HepG2 (cell line): ENCODE results near the gene STX5. TPM values are rescaled to one million over a fixed set of nuclear protein-coding genes. Genes with fewer than 3 reads are reported as not detected.

Experiments
- ATAC-seq: fragments of 200-7000 bp; cut with Tn5 transposase; 3 replicates; pipeline ENCODE4 v1.9.1; 2020; ENCODE audit warnings: mild to moderate bottlenecking, moderate library complexity
- BruUV-seq: library from RNA; stranded (reverse); fragments of 400-500 nt; replicated peaks from 2 replicates; lab custom pipeline; 2021; lab: Mats Ljungman, UMichigan
- CTCF ChIA-PET: fragments of 300-600 bp; formaldehyde crosslinking; extraction: SDS; loops from one replicate; lab custom pipeline; 2021; ENCODE audit warnings: low total read pairs, inconsistent platforms, low intra/inter-chr PET ratio; lab: Yijun Ruan, JAX
- POLR2A ChIA-PET: fragments of 350-600 bp; sonication (Branson Sonifier 250); formaldehyde crosslinking; loops from one replicate; lab custom pipeline; 2020; ENCODE audit warnings: antibody characterized with exemption, inconsistent platforms; lab: Yijun Ruan, JAX
- DNase-seq: peaks from one replicate; pipeline ENCODE4 v3.0.0-alpha.2; 2015; ENCODE audit warnings: low spot score
- FAIRE-seq: peaks from 3 replicates; lab custom pipeline; 2011; peaks lifted over from hg19 to GRCh38; lab: Jason Lieb, UNC
- H2AFZ ChIP-seq: one replicate; pipeline ENCODE4 v1.6.1; 2011; ENCODE audit warnings: low read length, inconsistent platforms
- H3K27ac ChIP-seq: fragments of 300-600 bp; 3 replicates; pipeline ENCODE4 v1.8.0; 2011; ENCODE audit warnings: mixed run types, mild to moderate bottlenecking, mixed read lengths, low read length, inconsistent platforms; ENCODE audit not compliant: insufficient read depth; ENCODE audit errors: extremely low read length
- H3K27me3 ChIP-seq, 2 experiments: fragments of 200-600 bp in 1 of 2; 2 replicates in 1 of 2; 3 replicates in 1 of 2; pipeline versions ENCODE4 v1.6.0 to v1.8.0; 2011; ENCODE audit warnings: low read length in 2 of 2, mild to moderate bottlenecking in 2 of 2, moderate library complexity in 2 of 2, inconsistent platforms in 1 of 2; ENCODE audit not compliant: insufficient read depth in 2 of 2, control insufficient read depth in 1 of 2
- H3K36me3 ChIP-seq, 2 experiments: fragments of 200-600 bp in 1 of 2; replicated peaks in 1 of 2; 2 replicates in 1 of 2; 3 replicates in 1 of 2; pipeline versions ENCODE4 v1.5.1 to v1.8.0; 2011; ENCODE audit warnings: low read length in 2 of 2, inconsistent platforms in 1 of 2; ENCODE audit not compliant: insufficient read depth in 2 of 2, control insufficient read depth in 1 of 2
- H3K4me1 ChIP-seq: 2 replicates; pipeline ENCODE4 v1.5.1; 2012; ENCODE audit warnings: low read length, inconsistent platforms; ENCODE audit not compliant: insufficient read depth
- H3K4me2 ChIP-seq: 2 replicates; pipeline ENCODE4 v1.6.0; 2011; ENCODE audit warnings: low read depth, low read length, inconsistent platforms
- H3K4me3 ChIP-seq, 3 experiments: fragments of 200-600 bp in 1 of 3; sonication (generic), shearing (Covaris generic) in 1 of 3; replicated peaks in 1 of 3; 2 replicates each; pipeline ENCODE4 v1.5.1; 2011 to 2016; ENCODE audit warnings: low read length in 3 of 3, inconsistent platforms in 2 of 3, low read depth in 2 of 3, mild to moderate bottlenecking in 2 of 3, control low read depth in 1 of 3, mixed read lengths in 1 of 3; ENCODE audit not compliant: insufficient read depth in 1 of 3
- H3K79me2 ChIP-seq: one replicate; pipeline ENCODE4 v1.6.1; 2011; ENCODE audit warnings: low read length, inconsistent platforms; ENCODE audit not compliant: insufficient read depth
- H3K9ac ChIP-seq: 2 replicates; pipeline ENCODE4 v1.6.0; 2011; ENCODE audit warnings: mild to moderate bottlenecking, low read depth, low read length, inconsistent platforms; ENCODE audit not compliant: insufficient read depth
- H3K9me3 ChIP-seq: 2 replicates; pipeline ENCODE4 v1.5.1; 2012; ENCODE audit warnings: mild to moderate bottlenecking, low read length
- H4K20me1 ChIP-seq: 2 replicates; pipeline ENCODE4 v1.6.0; 2011; ENCODE audit warnings: inconsistent platforms, mild to moderate bottlenecking, low read length, moderate library complexity; ENCODE audit not compliant: insufficient read depth
- FOXJ3 ChIP-seq: sonication (generic); formaldehyde crosslinking; IDR thresholded peaks from 2 replicates; pipeline ENCODE4 v1.4.0; 2020; ENCODE audit warnings: missing genetic modification reagents, mild to moderate bottlenecking, borderline replicate concordance
- GLMP ChIP-seq: sonication (generic); formaldehyde crosslinking; IDR thresholded peaks from 2 replicates; pipeline ENCODE4 v1.9.0; 2021; ENCODE audit warnings: missing genetic modification reagents, mild to moderate bottlenecking, borderline replicate concordance
- JARID2 ChIP-seq: sonication (generic); formaldehyde crosslinking; IDR thresholded peaks from 2 replicates; pipeline ENCODE4 v1.8.1; 2023; ENCODE audit warnings: missing genetic modification reagents, inconsistent platforms; ENCODE audit not compliant: insufficient replicate concordance
- RORA ChIP-seq: sonication (generic); formaldehyde crosslinking; IDR thresholded peaks from 2 replicates; pipeline ENCODE4 v1.5.0; 2020; ENCODE audit warnings: mild to moderate bottlenecking, missing genetic modification reagents, moderate library complexity
- XRCC5 ChIP-seq: fragments of 200-400 bp; formaldehyde crosslinking; optimal IDR thresholded peaks from 2 replicates; pipeline ENCODE3; 2017; ENCODE audit warnings: mild to moderate bottlenecking, low read length
- ZNF512 ChIP-seq: sonication (generic); formaldehyde crosslinking; IDR thresholded peaks from 2 replicates; pipeline ENCODE4 v1.4.0; 2020; ENCODE audit warnings: mild to moderate bottlenecking, missing genetic modification reagents
- ZNF740 ChIP-seq: sonication (generic); formaldehyde crosslinking; IDR thresholded peaks from 2 replicates; pipeline ENCODE4 v1.4.0; 2020; ENCODE audit warnings: missing genetic modification reagents
- WGBS: methylation state at CpG from one replicate; pipeline ENCODE4 v1.1.6; 2017; ENCODE audit warnings: low lambda C conversion rate; 5-methylcytosine and 5-hydroxymethylcytosine counted together
- in situ Hi-C: cut with HindIII; loops from 2 replicates; pipeline ENCODE4 v1.10.0; 2017; ENCODE audit warnings: low pct_unique_long_range_greater_than_20kb; ENCODE audit not compliant: extremely low pct_ligation_motif_present
- intact Hi-C: fragments of 100-400 bp; cut with micrococcal nuclease; formaldehyde crosslinking; loops from one replicate; pipeline ENCODE4 v1.10.0; 2022; ENCODE audit not compliant: unreplicated experiment
- polyA plus RNA-seq, 8 experiments: library from polyadenylated mRNA; depleted of rRNA in 3 of 8; stranded (reverse) in 7 of 8; unstranded in 1 of 8; fragments of >200 nt; fragmentation: Illumina TruSeq in 4 of 8; extraction: Trizol in 4 of 8; gene quantifications; 2 replicates each; pipeline versions ENCODE4 v1.2.1 to v1.2.3, GENCODE V29; 2011 to 2016; ENCODE audit warnings: low read depth in 4 of 8, missing spikeins in 1 of 8, mixed read lengths in 1 of 8; ENCODE audit not compliant: insufficient read depth in 1 of 8
- total RNA-seq, 5 experiments: library from RNA; depleted of rRNA; stranded (reverse); fragments of >200 nt; fragmentation: Illumina TruSeq; extraction: Trizol; gene quantifications; 2 replicates each; pipeline ENCODE4 v1.2.3, GENCODE V29; 2016; ENCODE audit warnings: low read depth in 1 of 5

Gene STX5
- total and polyA plus RNA-seq, 2 of the 13 experiments (the other 11 are each of a cell fraction or from before 2014, with no cell fraction given): 26.9 to 30.0 TPM

GRCh38 chr11:62817129-62817528, 14.7 kb downstream of the STX5 start:
- 100% methylated on average over 4 of the region's 4 CpGs for WGBS
- Histone ChIP-seq H3K36me3 (peaks cover 4 to 30% of the 10 kb centered on the region in 2 experiments; a peak in 4 of 5 replicates), H3K27ac (no peak overlapping the region), H3K4me3 (no peak overlapping the region), H3K4me1 (peaks cover 5% of the 10 kb centered on the region), H3K27me3 (no peaks in the 10 kb centered on the region)
- intact Hi-C loops: no loop called here
- TF ChIP-seq ZNF740 (no peak), GLMP (no peak), JARID2 (CRISPR knock-in tag) (no peak), XRCC5 (no peak), ZNF512 (CRISPR knock-in tag) (no peak), RORA (CRISPR knock-in tag) (no peak), FOXJ3 (CRISPR knock-in tag) (no peak)
- TF ChIP-seq, all 625 proteins: peak for 0
- ChIA-PET POLR2A (interaction anchor here (0.7 to 1.5 kb wide), 4 partner anchors 9 to 24 kb away, joined by 3 to 4 read pairs (median 3); partner anchors contain the start of gene WDR74), CTCF (no interaction called here)
- no peaks in the 10 kb centered on the region for H3K79me2 ChIP-seq
- in situ Hi-C loops: no loop called here
- H2AFZ ChIP-seq: no peak overlapping the region
- ATAC-seq (no peak), DNase-seq (no peak), FAIRE-seq (no peak)
- no peaks in the 10 kb centered on the region for H3K9me3 ChIP-seq
- no peak overlapping the region for H3K9ac ChIP-seq
- H3K4me2 ChIP-seq: no peak overlapping the region
- BruUV-seq: no TSS peak
- H4K20me1 ChIP-seq: no peaks in the 10 kb centered on the region
